GM23338 (cell line): ENCODE data around the gene RNF186. TPM values are rescaled to one million over a fixed set of nuclear protein-coding genes. Genes with fewer than 3 reads are reported as not detected.

Experiments used
- ATAC-seq: fragments of 200-7000 bp; cut with Tn5 transposase; 3 replicates; pipeline ENCODE4 v1.9.1; 2020
- DNase-seq: peaks from one replicate; pipeline ENCODE4 v3.0.0-alpha.2; 2015; ENCODE audit warnings: low spot score
- H2AFZ ChIP-seq: fragments of 200-600 bp; sonication (generic); 2 replicates; pipeline ENCODE4 v1.8.0; 2016; ENCODE audit warnings: antibody characterized with exemption, mild to moderate bottlenecking, moderate library complexity
- H3F3A ChIP-seq: fragments of 200-600 bp; sonication (generic); replicated peaks from 2 replicates; pipeline ENCODE4 v1.8.0; 2017; ENCODE audit warnings: antibody characterized with exemption, mixed run types, low read depth
- H3K27ac ChIP-seq: fragments of 200-600 bp; sonication (generic); 2 replicates; pipeline ENCODE4 v1.6.1; 2016; ENCODE audit warnings: low read depth
- H3K27me3 ChIP-seq: fragments of 200-600 bp; sonication (generic); 2 replicates; pipeline ENCODE4 v1.8.0; 2016; ENCODE audit warnings: mild to moderate bottlenecking, mixed run types, moderate library complexity; ENCODE audit not compliant: insufficient read depth
- H3K36me3 ChIP-seq: fragments of 200-600 bp; sonication (generic); 2 replicates; pipeline ENCODE4 v1.8.0; 2016; ENCODE audit warnings: mild to moderate bottlenecking; ENCODE audit not compliant: insufficient read depth
- H3K4me1 ChIP-seq: fragments of 200-600 bp; sonication (generic); 2 replicates; pipeline ENCODE4 v1.8.0; 2016; ENCODE audit warnings: mild to moderate bottlenecking, moderate library complexity; ENCODE audit not compliant: insufficient read depth
- H3K4me2 ChIP-seq: fragments of 200-600 bp; sonication (generic); 2 replicates; pipeline ENCODE4 v1.7.1; 2017; ENCODE audit warnings: mixed run types
- H3K4me3 ChIP-seq: fragments of 200-600 bp; sonication (generic); 2 replicates; pipeline ENCODE4 v1.6.1; 2016; ENCODE audit warnings: mixed run types
- H3K79me2 ChIP-seq: fragments of 200-600 bp; sonication (generic); replicated peaks from 2 replicates; pipeline ENCODE4 v1.8.0; 2017; ENCODE audit warnings: mild to moderate bottlenecking; ENCODE audit not compliant: insufficient read depth
- H3K9me2 ChIP-seq: fragments of 200-600 bp; sonication (generic); 2 replicates; pipeline ENCODE4 v1.8.0; 2017; ENCODE audit not compliant: insufficient read depth
- H4K20me1 ChIP-seq: fragments of 200-600 bp; sonication (generic); replicated peaks from 2 replicates; pipeline ENCODE4 v1.8.0; 2017; ENCODE audit warnings: mild to moderate bottlenecking; ENCODE audit not compliant: insufficient read depth
- H3K27ac Mint-ChIP-seq: 2 replicates; pipeline ENCODE4 v1.8.0; 2020; ENCODE audit warnings: inconsistent platforms, mild to moderate bottlenecking, moderate library complexity, mixed read lengths
- H3K27me3 Mint-ChIP-seq: 3 replicates; pipeline ENCODE4 v1.8.0; 2022; ENCODE audit warnings: low read depth, mild to moderate bottlenecking, moderate library complexity, mixed read lengths, inconsistent platforms; ENCODE audit not compliant: insufficient read depth, poor library complexity
- H3K36me3 Mint-ChIP-seq: 3 replicates; pipeline ENCODE4 v1.8.0; 2021; ENCODE audit warnings: low read depth, mild to moderate bottlenecking, inconsistent platforms, moderate library complexity, mixed read lengths
- H3K4me1 Mint-ChIP-seq: 3 replicates; pipeline ENCODE4 v1.8.0; 2020; ENCODE audit warnings: mild to moderate bottlenecking, inconsistent platforms, mixed read lengths
- H3K4me3 Mint-ChIP-seq: 3 replicates; pipeline ENCODE4 v1.8.0; 2021; ENCODE audit warnings: moderate library complexity, mild to moderate bottlenecking, inconsistent platforms, mixed read lengths
- H3K9me3 Mint-ChIP-seq: 3 replicates; pipeline ENCODE4 v1.8.0; 2020; ENCODE audit warnings: moderate library complexity, mild to moderate bottlenecking, inconsistent platforms, mixed read lengths
- CREB1 ChIP-seq: fragments of 250-450 bp; sonication (Bioruptor Pico); IDR thresholded peaks from 2 replicates; pipeline ENCODE4 v1.5.0; 2020; ENCODE audit warnings: low read depth, mild to moderate bottlenecking, moderate library complexity
- EZH2 ChIP-seq: fragments of 200-600 bp; sonication (generic); IDR thresholded peaks from one replicate; pipeline ENCODE4 v1.8.0; 2017; ENCODE audit warnings: antibody characterized with exemption, mild to moderate bottlenecking, low read depth; ENCODE audit not compliant: unreplicated experiment
- EZH2phosphoT487 ChIP-seq: fragments of 200-600 bp; sonication (generic); IDR thresholded peaks from one replicate; pipeline ENCODE4 v1.8.1; 2018; ENCODE audit warnings: antibody characterized with exemption; ENCODE audit not compliant: unreplicated experiment
- JUNB ChIP-seq: IDR thresholded peaks from one replicate; pipeline ENCODE4 v1.6.1; 2016; ENCODE audit warnings: antibody characterized with exemption; ENCODE audit not compliant: unreplicated experiment
- NANOG ChIP-seq: IDR thresholded peaks from 2 replicates; pipeline ENCODE4 v1.6.1; 2016; ENCODE audit warnings: antibody characterized with exemption, borderline replicate concordance
- POLR2AphosphoS5 ChIP-seq: IDR thresholded peaks from 2 replicates; pipeline ENCODE4 v1.6.1; 2016; ENCODE audit warnings: antibody characterized with exemption, low read depth
- STAT1 ChIP-seq: IDR thresholded peaks from one replicate; pipeline ENCODE4 v1.6.1; 2016; ENCODE audit warnings: antibody characterized with exemption; ENCODE audit not compliant: unreplicated experiment
- ZNF114 ChIP-seq: fragments of 250-450 bp; sonication (Bioruptor Pico); IDR thresholded peaks from 2 replicates; pipeline ENCODE4 v1.5.0; 2020; ENCODE audit warnings: mild to moderate bottlenecking, moderate library complexity
- ZNF331 ChIP-seq: fragments of 250-450 bp; sonication (Bioruptor Pico); IDR thresholded peaks from 2 replicates; pipeline ENCODE4 v1.5.0; 2020; ENCODE audit warnings: low read depth, mild to moderate bottlenecking, moderate library complexity
- polyA plus RNA-seq: library from polyadenylated mRNA; unstranded; fragments of >200 nt; fragmentation: Nextera tagmentation; extraction: Ambion mirVana; gene quantifications from 2 replicates; pipeline ENCODE4 v1.2.1, GENCODE V29; 2016
- total RNA-seq: library from RNA; depleted of rRNA; stranded (reverse); fragments of >200 nt; shearing (Covaris generic); gene quantifications from 2 replicates; pipeline ENCODE4 v1.2.3, GENCODE V29; 2014
- TF ChIP-seq, protein P1 (sequence below): fragments of 250-450 bp; sonication (Bioruptor Pico); IDR thresholded peaks from 2 replicates; pipeline ENCODE4 v1.5.0; 2020; ENCODE audit warnings: mild to moderate bottlenecking, moderate library complexity
- TF ChIP-seq, protein P2 (sequence below), 2 experiments: fragments of 200-600 bp in 1 of 2; sonication (generic) in 1 of 2; conservative IDR thresholded peaks; 2 replicates each; pipeline versions ENCODE4 v1.5.1 to v1.6.1; 2016 to 2017; ENCODE audit warnings: antibody characterized with exemption in 2 of 2, low read depth in 2 of 2, mild to moderate bottlenecking in 2 of 2, moderate library complexity in 1 of 2
- TF ChIP-seq, protein P3 (sequence below): IDR thresholded peaks from 2 replicates; pipeline ENCODE4 v1.6.1; 2016; ENCODE audit warnings: antibody characterized with exemption
- TF ChIP-seq, protein P4 (sequence below): IDR thresholded peaks from one replicate; pipeline ENCODE4 v1.6.1; 2018; ENCODE audit warnings: antibody characterized with exemption; ENCODE audit not compliant: unreplicated experiment

The RNF186 gene
- total and polyA plus RNA-seq, 2 experiments from 2014 or later, result not detected

DNA sequence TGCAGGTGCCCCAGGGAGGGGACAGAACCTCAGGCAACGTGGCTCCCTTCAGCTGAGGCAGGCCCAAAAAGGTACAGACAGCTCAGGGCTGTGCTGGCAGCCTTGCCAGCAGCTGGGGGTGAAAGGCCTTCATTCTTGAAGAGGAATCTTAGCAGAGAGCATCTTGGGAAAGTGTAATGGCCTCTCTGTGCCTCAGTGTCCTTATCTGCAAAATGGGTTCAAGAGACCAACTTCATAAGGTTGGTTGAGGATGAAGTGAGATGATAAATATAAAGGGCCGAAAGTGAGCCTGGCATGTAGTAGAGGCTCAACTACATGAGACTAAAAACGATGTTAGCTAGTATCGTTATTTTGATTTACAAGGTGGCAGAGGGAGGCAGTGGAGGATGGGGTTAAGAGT is 41.6 kb downstream of the RNF186 start:
- Histone ChIP-seq H2AFZ (no peak overlapping the region), H3K27ac (no peak overlapping the region), H4K20me1 (no peaks in the 10 kb centered on the region), H3K4me3 (no peak overlapping the region), H3K4me2 (no peak overlapping the region), H3K27me3 (peaks cover 3% of the 10 kb centered on the region; the same call in 1 of the 2 replicates), H3K36me3 (no peaks in the 10 kb centered on the region), H3F3A (no peaks in the 10 kb centered on the region), H3K79me2 (no peaks in the 10 kb centered on the region), H3K9me2 (no peaks in the 10 kb centered on the region), H3K4me1 (peaks cover 10% of the 10 kb centered on the region; the same call in 1 of the 2 replicates)
- no peaks in the 10 kb centered on the region for H3K9me3 Mint-ChIP-seq
- DNase-seq (no peak), ATAC-seq (no peak)
- H3K27me3 Mint-ChIP-seq, result peaks cover 34% of the 10 kb centered on the region
- no peak for TF ChIP-seq EZH2
- TF ChIP-seq ZNF114 (CRISPR knock-in tag), result no peak
- TF ChIP-seq STAT1, result no peak
- no peak for TF ChIP-seq POLR2AphosphoS5
- TF ChIP-seq, protein P1, sequence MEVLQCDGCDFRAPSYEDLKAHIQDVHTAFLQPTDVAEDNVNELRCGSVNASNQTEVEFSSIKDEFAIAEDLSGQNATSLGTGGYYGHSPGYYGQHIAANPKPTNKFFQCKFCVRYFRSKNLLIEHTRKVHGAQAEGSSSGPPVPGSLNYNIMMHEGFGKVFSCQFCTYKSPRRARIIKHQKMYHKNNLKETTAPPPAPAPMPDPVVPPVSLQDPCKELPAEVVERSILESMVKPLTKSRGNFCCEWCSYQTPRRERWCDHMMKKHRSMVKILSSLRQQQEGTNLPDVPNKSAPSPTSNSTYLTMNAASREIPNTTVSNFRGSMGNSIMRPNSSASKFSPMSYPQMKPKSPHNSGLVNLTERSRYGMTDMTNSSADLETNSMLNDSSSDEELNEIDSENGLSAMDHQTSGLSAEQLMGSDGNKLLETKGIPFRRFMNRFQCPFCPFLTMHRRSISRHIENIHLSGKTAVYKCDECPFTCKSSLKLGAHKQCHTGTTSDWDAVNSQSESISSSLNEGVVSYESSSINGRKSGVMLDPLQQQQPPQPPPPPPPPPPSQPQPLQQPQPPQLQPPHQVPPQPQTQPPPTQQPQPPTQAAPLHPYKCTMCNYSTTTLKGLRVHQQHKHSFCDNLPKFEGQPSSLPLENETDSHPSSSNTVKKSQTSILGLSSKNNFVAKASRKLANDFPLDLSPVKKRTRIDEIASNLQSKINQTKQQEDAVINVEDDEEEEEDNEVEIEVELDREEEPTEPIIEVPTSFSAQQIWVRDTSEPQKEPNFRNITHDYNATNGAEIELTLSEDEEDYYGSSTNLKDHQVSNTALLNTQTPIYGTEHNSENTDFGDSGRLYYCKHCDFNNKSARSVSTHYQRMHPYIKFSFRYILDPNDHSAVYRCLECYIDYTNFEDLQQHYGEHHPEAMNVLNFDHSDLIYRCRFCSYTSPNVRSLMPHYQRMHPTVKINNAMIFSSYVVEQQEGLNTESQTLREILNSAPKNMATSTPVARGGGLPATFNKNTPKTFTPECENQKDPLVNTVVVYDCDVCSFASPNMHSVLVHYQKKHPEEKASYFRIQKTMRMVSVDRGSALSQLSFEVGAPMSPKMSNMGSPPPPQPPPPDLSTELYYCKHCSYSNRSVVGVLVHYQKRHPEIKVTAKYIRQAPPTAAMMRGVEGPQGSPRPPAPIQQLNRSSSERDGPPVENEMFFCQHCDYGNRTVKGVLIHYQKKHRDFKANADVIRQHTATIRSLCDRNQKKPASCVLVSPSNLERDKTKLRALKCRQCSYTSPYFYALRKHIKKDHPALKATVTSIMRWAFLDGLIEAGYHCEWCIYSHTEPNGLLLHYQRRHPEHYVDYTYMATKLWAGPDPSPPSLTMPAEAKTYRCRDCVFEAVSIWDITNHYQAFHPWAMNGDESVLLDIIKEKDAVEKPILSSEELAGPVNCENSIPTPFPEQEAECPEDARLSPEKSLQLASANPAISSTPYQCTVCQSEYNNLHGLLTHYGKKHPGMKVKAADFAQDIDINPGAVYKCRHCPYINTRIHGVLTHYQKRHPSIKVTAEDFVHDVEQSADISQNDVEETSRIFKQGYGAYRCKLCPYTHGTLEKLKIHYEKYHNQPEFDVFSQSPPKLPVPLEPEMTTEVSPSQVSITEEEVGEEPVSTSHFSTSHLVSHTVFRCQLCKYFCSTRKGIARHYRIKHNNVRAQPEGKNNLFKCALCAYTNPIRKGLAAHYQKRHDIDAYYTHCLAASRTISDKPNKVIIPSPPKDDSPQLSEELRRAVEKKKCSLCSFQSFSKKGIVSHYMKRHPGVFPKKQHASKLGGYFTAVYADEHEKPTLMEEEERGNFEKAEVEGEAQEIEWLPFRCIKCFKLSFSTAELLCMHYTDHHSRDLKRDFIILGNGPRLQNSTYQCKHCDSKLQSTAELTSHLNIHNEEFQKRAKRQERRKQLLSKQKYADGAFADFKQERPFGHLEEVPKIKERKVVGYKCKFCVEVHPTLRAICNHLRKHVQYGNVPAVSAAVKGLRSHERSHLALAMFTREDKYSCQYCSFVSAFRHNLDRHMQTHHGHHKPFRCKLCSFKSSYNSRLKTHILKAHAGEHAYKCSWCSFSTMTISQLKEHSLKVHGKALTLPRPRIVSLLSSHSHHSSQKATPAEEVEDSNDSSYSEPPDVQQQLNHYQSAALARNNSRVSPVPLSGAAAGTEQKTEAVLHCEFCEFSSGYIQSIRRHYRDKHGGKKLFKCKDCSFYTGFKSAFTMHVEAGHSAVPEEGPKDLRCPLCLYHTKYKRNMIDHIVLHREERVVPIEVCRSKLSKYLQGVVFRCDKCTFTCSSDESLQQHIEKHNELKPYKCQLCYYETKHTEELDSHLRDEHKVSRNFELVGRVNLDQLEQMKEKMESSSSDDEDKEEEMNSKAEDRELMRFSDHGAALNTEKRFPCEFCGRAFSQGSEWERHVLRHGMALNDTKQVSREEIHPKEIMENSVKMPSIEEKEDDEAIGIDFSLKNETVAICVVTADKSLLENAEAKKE (CRISPR knock-in tag), result no peak
- TF ChIP-seq ZNF331 (CRISPR knock-in tag), result no peak
- TF ChIP-seq, protein P2, sequence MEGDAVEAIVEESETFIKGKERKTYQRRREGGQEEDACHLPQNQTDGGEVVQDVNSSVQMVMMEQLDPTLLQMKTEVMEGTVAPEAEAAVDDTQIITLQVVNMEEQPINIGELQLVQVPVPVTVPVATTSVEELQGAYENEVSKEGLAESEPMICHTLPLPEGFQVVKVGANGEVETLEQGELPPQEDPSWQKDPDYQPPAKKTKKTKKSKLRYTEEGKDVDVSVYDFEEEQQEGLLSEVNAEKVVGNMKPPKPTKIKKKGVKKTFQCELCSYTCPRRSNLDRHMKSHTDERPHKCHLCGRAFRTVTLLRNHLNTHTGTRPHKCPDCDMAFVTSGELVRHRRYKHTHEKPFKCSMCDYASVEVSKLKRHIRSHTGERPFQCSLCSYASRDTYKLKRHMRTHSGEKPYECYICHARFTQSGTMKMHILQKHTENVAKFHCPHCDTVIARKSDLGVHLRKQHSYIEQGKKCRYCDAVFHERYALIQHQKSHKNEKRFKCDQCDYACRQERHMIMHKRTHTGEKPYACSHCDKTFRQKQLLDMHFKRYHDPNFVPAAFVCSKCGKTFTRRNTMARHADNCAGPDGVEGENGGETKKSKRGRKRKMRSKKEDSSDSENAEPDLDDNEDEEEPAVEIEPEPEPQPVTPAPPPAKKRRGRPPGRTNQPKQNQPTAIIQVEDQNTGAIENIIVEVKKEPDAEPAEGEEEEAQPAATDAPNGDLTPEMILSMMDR (conservative IDR thresholded peaks at IDR 0.05; ENCODE audit: low read depth in 2 of 2), result no peak
- TF ChIP-seq, protein P3, sequence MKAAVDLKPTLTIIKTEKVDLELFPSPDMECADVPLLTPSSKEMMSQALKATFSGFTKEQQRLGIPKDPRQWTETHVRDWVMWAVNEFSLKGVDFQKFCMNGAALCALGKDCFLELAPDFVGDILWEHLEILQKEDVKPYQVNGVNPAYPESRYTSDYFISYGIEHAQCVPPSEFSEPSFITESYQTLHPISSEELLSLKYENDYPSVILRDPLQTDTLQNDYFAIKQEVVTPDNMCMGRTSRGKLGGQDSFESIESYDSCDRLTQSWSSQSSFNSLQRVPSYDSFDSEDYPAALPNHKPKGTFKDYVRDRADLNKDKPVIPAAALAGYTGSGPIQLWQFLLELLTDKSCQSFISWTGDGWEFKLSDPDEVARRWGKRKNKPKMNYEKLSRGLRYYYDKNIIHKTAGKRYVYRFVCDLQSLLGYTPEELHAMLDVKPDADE, result no peak
- TF ChIP-seq CREB1 (CRISPR knock-in tag), result no peak
- TF ChIP-seq EZH2phosphoT487, result no peak
- TF ChIP-seq, protein P4, sequence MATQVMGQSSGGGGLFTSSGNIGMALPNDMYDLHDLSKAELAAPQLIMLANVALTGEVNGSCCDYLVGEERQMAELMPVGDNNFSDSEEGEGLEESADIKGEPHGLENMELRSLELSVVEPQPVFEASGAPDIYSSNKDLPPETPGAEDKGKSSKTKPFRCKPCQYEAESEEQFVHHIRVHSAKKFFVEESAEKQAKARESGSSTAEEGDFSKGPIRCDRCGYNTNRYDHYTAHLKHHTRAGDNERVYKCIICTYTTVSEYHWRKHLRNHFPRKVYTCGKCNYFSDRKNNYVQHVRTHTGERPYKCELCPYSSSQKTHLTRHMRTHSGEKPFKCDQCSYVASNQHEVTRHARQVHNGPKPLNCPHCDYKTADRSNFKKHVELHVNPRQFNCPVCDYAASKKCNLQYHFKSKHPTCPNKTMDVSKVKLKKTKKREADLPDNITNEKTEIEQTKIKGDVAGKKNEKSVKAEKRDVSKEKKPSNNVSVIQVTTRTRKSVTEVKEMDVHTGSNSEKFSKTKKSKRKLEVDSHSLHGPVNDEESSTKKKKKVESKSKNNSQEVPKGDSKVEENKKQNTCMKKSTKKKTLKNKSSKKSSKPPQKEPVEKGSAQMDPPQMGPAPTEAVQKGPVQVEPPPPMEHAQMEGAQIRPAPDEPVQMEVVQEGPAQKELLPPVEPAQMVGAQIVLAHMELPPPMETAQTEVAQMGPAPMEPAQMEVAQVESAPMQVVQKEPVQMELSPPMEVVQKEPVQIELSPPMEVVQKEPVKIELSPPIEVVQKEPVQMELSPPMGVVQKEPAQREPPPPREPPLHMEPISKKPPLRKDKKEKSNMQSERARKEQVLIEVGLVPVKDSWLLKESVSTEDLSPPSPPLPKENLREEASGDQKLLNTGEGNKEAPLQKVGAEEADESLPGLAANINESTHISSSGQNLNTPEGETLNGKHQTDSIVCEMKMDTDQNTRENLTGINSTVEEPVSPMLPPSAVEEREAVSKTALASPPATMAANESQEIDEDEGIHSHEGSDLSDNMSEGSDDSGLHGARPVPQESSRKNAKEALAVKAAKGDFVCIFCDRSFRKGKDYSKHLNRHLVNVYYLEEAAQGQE, result no peak
- no peak for TF ChIP-seq NANOG
- no peak for TF ChIP-seq JUNB
- no peak overlapping the region for H3K27ac Mint-ChIP-seq
- H3K4me1 Mint-ChIP-seq, result peaks cover 19% of the 10 kb centered on the region
- H3K36me3 Mint-ChIP-seq, result no peaks in the 10 kb centered on the region
- H3K4me3 Mint-ChIP-seq, result no peak overlapping the region
